Ishikawa (cell line): ENCODE data around the gene DGKE.

Experiments
- TAF1 ChIP-seq: IDR thresholded peaks from 2 replicates; pipeline ENCODE4 v1.6.1; 2012; ENCODE audit warnings: low read depth, mild to moderate bottlenecking
- TCF12 ChIP-seq: IDR thresholded peaks from 2 replicates; pipeline ENCODE4 v1.6.1; 2012; ENCODE audit warnings: low read depth
- YY1 ChIP-seq: IDR thresholded peaks from 2 replicates; pipeline ENCODE4 v1.6.1; 2012; ENCODE audit warnings: low read depth

GRCh38 chr17:56908001-56908542 lies 74.1 kb downstream of the DGKE start:
- TF ChIP-seq TCF12, result no peak
- no peak for TF ChIP-seq TAF1
- no peak for TF ChIP-seq YY1
